AG09309 (cell line): ENCODE data around the gene SLC15A3.

ENCODE experiments used
- DNase-seq: peaks from one replicate; pipeline ENCODE4 v3.0.0-alpha.2; 2010; ENCODE audit warnings: low read depth
- H3K4me3 ChIP-seq: 2 replicates; pipeline ENCODE4 v1.5.1; 2011; ENCODE audit warnings: mild to moderate bottlenecking, low read depth, low read length, moderate library complexity; ENCODE audit not compliant: control insufficient read depth
- TF ChIP-seq, protein P1 (sequence below): IDR thresholded peaks from 2 replicates; pipeline ENCODE4 v1.5.1; 2011; ENCODE audit warnings: mild to moderate bottlenecking, low read depth, low read length, inconsistent platforms; ENCODE audit not compliant: insufficient read depth, control insufficient read depth; ENCODE audit errors: missing control alignments

SLC15A3 gene

DNA sequence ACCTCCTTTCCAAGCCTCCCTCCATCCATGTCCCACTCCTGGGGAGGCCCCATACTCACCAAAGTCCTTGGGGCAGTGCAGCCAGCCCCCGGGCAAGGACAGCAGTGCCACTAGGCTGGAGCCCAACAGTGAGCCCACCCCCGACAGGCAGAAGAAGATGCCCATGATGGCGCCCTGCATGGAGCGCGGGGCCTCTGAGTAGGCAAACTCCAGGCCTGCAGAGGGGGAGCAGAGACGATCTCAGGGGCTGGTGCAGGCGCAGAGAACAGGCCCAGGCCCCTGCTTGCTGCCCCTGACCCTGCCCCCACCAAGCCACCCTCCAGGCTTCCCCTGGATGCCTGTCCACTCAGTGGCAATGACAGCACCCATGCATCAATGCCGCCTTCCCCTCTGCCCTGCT lies 14.2 kb downstream of the SLC15A3 start:
- DNase-seq: no peak
- H3K4me3 ChIP-seq: no peak overlapping the region
- TF ChIP-seq, protein P1, sequence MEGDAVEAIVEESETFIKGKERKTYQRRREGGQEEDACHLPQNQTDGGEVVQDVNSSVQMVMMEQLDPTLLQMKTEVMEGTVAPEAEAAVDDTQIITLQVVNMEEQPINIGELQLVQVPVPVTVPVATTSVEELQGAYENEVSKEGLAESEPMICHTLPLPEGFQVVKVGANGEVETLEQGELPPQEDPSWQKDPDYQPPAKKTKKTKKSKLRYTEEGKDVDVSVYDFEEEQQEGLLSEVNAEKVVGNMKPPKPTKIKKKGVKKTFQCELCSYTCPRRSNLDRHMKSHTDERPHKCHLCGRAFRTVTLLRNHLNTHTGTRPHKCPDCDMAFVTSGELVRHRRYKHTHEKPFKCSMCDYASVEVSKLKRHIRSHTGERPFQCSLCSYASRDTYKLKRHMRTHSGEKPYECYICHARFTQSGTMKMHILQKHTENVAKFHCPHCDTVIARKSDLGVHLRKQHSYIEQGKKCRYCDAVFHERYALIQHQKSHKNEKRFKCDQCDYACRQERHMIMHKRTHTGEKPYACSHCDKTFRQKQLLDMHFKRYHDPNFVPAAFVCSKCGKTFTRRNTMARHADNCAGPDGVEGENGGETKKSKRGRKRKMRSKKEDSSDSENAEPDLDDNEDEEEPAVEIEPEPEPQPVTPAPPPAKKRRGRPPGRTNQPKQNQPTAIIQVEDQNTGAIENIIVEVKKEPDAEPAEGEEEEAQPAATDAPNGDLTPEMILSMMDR: no peak

DNA sequence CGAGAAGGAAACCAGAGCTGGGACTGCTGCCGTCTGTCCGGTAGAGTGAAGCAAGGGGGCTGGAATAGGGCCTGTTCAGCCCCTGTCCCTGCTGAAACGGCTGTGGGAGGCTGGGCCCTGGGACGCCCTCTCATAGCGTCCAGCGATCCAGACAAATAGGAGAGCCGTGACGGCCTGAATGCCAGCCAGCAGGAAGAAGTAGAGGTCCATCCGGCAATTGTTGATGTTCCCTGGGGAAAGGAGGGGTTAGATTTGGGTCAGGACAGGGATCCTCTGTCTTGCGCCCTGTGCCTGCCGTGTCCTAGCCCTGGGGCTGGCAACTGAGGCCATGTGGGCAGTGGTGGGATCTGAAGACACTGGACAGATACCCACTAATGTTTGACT lies 14.8 kb downstream of the SLC15A3 start:
- DNase-seq: no peak
- TF ChIP-seq, protein P1: no peak
- no peak overlapping the region for H3K4me3 ChIP-seq

DNA sequence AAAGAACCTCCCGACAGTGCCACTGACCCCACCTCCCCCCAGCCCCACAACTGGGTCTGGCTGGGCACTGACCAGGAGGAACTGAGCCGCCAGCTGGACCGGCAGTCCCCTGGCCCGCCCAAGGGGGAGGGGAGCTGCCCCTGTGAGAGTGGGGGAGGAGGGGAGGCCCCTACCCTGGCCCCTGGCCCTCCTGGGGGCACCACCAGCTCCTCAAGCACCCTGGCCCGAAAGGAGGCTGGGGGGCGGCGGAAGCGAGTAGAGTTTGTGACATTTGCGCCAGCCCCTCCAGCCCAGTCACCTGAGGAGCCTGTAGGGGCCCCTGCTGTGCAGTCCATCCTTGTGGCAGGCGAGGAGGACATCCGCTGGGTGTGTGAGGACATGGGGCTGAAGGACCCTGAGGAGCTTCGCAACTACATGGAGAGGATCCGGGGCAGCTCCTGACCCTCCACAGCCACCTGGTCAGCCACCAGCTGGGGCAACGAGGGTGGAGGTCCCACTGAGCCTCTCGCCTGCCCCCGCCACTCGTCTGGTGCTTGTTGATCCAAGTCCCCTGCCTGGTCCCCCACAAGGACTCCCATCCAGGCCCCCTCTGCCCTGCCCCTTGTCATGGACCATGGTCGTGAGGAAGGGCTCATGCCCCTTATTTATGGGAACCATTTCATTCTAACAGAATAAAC lies 15.4 kb downstream of the SLC15A3 start:
- no peak overlapping the region for H3K4me3 ChIP-seq
- TF ChIP-seq, protein P1: no peak
- no peak for DNase-seq

DNA sequence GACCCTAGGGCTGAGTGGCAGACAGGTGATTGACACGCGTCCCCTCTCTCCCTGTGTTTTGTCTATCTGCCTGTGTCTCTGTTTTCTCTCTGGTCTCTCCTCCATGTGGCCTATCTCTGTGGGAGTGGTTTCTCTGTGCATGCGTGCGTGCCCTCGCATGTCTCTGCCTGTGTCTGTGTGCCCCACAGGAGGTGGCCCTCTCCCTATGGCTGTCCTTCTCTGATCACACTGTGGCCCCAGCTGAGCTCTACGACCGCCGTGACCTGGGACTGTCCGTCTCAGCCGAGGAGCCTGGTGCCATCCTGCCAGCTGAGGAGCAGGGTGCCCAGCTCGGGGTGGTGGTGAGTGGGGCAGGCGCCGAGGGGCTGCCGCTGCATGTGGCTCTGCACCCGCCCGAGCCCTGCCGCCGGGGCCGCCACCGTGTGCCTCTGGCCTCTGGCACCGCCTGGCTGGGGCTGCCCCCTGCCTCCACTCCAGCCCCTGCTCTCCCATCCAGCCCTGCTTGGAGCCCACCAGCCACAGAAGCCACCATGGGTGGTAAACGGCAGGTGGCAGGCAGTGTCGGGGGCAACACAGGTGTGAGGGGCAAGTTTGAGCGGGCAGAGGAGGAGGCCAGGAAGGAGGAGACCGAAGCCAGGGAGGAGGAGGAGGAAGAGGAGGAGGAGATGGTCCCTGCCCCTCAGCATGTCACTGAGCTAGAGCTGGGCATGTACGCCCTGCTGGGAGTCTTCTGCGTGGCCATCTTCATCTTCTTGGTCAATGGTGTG lies 16.1 kb downstream of the SLC15A3 start:
- TF ChIP-seq, protein P1: no peak
- H3K4me3 ChIP-seq: no peak overlapping the region
- DNase-seq: no peak

DNA sequence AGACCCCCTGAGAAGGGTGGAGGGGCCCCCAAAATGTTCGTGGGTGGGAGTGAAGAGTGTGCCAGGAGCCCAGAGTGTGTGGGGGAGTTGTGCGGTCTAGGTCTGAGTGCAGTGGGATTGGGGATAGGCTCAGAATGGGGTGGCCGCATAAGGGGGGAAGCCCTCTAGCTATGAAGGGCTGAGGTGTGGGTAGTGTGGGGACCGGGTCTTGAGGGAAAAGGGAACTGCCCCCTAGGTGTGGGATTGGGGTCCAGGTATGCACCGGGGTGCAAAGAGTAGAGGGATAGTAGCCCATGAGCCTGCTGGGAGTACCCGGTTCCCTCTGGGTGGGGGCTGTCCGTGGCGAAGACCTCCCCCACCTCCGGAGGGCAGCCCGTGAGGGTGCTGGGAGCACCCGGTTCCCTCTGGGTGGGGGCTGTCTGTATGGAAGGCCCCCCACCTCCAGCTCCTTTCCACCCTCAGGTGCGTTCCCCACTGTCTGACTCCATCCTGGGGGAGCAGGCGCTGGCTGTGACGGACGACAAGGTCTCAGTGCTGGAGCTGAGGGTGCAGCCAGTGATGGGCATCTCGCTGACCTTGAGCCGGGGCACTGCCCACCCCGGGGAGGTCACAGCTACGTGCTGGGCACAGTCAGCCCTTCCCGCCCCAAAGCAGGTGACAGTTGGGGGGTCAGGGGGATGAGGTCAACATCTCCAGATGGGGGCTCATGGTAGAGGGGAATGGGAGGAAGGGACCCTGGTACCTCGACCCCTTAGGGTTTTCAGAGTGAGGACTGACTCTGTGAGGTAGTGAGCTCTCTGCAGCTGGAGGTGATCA lies 17.0 kb downstream of the SLC15A3 start:
- TF ChIP-seq, protein P1: no peak
- DNase-seq: no peak
- H3K4me3 ChIP-seq: no peak overlapping the region

DNA sequence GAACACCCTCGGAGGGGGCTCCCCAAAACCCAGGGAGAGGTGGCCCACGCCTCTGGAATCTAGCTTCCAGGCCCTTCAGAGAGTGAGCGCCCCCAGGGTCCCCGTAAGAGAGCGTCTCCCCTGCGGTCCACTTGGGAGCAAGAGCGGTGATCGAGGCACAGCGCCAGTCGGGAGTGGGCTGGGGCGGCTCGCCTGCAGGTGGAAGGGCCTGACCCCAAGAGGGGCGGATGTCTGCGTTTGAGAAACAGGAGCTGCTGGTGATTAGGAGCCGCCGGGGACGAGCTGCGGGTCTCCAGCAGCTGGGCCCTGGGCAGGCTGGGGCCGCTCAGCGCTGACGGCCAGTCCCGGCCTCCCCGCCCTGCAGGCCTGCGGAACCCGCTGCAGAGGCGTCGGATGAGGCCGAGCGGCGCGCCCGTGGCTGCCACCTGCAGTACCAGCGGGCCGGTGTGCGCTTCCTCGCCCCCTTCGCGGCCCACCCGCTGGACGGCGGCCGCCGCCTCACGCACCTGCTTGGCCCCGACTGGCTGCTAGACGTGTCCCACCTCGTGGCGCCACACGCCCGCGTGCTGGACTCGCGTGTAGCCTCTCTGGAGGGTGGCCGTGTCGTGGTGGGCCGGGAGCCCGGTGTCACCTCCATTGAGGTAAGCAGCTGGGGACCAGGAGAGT lies 17.7 kb downstream of the SLC15A3 start:
- TF ChIP-seq, protein P1: no peak

More for the DNA sequence above, 17.7 kb downstream of the SLC15A3 start:
- H3K4me3 ChIP-seq: no peak overlapping the region
- no peak for DNase-seq
